IMR-90 (cell line): Measurements from ENCODE around the gene SOCS4. TPM values are rescaled to one million over a fixed set of nuclear protein-coding genes. Genes with fewer than 3 reads are reported as not detected.

Experiments used
- polyA plus RNA-seq, 3 experiments: library from polyadenylated mRNA; depleted of rRNA; stranded (reverse); fragments of >200 nt; gene quantifications; 2 replicates each; pipeline ENCODE4 v1.2.3, GENCODE V29; 2012; ENCODE audit warnings: low replicate concordance in 1 of 3
- total RNA-seq: library from RNA; depleted of rRNA; stranded (reverse); fragments of >200 nt; gene quantifications from 2 replicates; pipeline ENCODE4 v1.2.3, GENCODE V29; 2012; rRNA removed

Gene SOCS4
- total and polyA plus RNA-seq, 2 of the 4 experiments (the other 2 are of a cell fraction) = 4.6 to 12.7 TPM

Other genes with a start within 250 kb of the SOCS4 start
- gene GCH1, start 124.4 kb upstream of the SOCS4 start, total RNA-seq = 0.54 and 0.56 TPM in 2 replicates
- gene GCH1, start 124.4 kb upstream of the SOCS4 start, polyA plus RNA-seq (2012; rRNA removed) = 0.50 and 0.74 TPM in 2 replicates
- gene WDHD1, start 137 bp upstream of the SOCS4 start, total RNA-seq = 13.1 and 17.5 TPM in 2 replicates
- gene WDHD1, start 137 bp upstream of the SOCS4 start, polyA plus RNA-seq (2012; rRNA removed) = 3.7 and 4.4 TPM in 2 replicates
- gene MAPK1IP1L, start 24.4 kb downstream of the SOCS4 start, total RNA-seq = 37.2 and 44.8 TPM in 2 replicates
- 168 and 201 TPM in 2 replicates for gene MAPK1IP1L, start 24.4 kb downstream of the SOCS4 start, polyA plus RNA-seq (2012; rRNA removed)
- 84.4 and 145 TPM in 2 replicates for gene LGALS3, start 102.0 kb downstream of the SOCS4 start, total RNA-seq
- 171 and 200 TPM in 2 replicates for gene LGALS3, start 102.0 kb downstream of the SOCS4 start, polyA plus RNA-seq (2012; rRNA removed)
- gene DLGAP5, start 164.3 kb downstream of the SOCS4 start, total RNA-seq = 19.0 and 40.3 TPM in 2 replicates
- 11.3 and 14.9 TPM in 2 replicates for gene DLGAP5, start 164.3 kb downstream of the SOCS4 start, polyA plus RNA-seq (2012; rRNA removed)
- 27.8 and 35.1 TPM in 2 replicates for gene FBXO34, start 244.2 kb downstream of the SOCS4 start, total RNA-seq
- 13.2 and 15.4 TPM in 2 replicates for gene FBXO34, start 244.2 kb downstream of the SOCS4 start, polyA plus RNA-seq (2012; rRNA removed)